Measurements from ENCODE around the gene IZUMO4. TPM values are rescaled to one million over a fixed set of nuclear protein-coding genes. Genes with fewer than 3 reads are reported as not detected.

The IZUMO4 gene, protein sequence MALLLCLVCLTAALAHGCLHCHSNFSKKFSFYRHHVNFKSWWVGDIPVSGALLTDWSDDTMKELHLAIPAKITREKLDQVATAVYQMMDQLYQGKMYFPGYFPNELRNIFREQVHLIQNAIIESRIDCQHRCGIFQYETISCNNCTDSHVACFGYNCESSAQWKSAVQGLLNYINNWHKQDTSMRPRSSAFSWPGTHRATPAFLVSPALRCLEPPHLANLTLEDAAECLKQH
- 1 to 10 TPM; 5.7 to 5.9 TPM for total RNA-seq

DNA sequence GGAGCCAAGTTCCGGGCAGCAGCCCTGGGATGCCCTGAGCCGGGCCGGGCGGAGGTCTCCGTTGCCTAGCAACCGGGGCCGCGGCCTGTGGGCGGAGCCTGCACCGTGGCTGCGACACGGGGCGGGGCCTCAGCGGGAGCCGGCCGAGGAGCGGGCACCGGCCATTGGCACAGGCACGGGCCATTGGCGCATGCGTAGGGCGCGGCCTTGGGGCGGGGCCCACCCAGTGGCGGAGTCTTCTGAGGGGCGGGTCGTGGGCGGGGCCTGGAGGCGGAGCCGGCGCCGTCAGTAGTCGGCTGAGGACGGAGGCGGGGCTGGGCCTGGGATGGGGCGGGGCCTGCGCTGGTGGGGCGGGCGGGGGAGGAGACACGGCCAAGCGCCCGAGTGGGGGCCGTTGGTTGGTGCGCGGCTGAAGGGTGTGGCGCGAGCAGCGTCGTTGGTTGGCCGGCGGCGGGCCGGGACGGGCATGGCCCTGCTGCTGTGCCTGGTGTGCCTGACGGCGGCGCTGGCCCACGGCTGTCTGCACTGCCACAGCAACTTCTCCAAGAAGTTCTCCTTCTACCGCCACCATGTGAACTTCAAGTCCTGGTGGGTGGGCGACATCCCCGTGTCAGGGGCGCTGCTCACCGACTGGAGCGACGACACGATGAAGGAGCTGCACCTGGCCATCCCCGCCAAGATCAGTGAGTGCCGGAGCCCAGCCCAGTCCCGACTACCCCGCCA, at the start of gene IZUMO4:
IZUMO4 (plus strand) TSS at position 436 of the 723 bp plus-strand sequence; CDS start at position 467, 31 bp downstream.
- ATAC-seq, result peak; percentile 91 to 93
- Mint-ChIP-seq H3K4me1 (ENCODE audit: low read depth in 2 of 2) (peaks cover 23 to 24% of the 10 kb centered on the region in 2 donors), H3K27me3 (no peaks in the 10 kb centered on the region), H3K36me3 (peaks cover 5% of the 10 kb centered on the region), H3K9me3 (no peaks in the 10 kb centered on the region), H3K4me3 (peak within 1 kb of the TSS; percentile 99), H3K27ac (peak within 1 kb of the TSS; percentile 84 to 95)
- peak; percentile 100 for DNase-seq (ENCODE audit: low spot score)

DNA sequence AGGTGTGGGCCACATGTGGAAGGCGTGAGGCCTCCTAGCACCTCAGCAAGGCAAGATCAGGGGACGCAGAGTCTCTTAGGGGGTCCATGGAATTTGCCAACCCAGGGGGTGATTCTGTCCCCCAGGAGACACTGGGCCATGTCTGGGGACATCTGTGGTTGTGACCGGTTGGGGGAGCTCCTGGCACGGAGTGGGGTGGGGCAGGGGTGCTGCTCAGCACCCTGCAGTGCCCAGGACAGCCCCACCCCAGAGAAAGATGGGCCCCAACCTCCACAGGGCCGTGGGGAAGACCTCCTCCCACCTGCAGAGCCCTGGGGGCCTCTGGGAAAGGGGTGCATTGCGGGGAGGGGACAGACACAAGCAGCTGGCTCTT, 49.7 kb upstream of the IZUMO4 start:
- ATAC-seq (no peak), DNase-seq (ENCODE audit: low spot score) (no peak)
- no peaks in the 10 kb centered on the region for H3K27me3 Mint-ChIP-seq
- H3K9me3 Mint-ChIP-seq, result no peaks in the 10 kb centered on the region
- H3K27ac Mint-ChIP-seq, result no peak overlapping the region
- peaks cover 11 to 22% of the 10 kb centered on the region in 2 donors for H3K4me1 Mint-ChIP-seq (ENCODE audit: low read depth in 2 of 2)
- no peak overlapping the region for H3K4me3 Mint-ChIP-seq
- H3K36me3 Mint-ChIP-seq, result no peaks in the 10 kb centered on the region

DNA sequence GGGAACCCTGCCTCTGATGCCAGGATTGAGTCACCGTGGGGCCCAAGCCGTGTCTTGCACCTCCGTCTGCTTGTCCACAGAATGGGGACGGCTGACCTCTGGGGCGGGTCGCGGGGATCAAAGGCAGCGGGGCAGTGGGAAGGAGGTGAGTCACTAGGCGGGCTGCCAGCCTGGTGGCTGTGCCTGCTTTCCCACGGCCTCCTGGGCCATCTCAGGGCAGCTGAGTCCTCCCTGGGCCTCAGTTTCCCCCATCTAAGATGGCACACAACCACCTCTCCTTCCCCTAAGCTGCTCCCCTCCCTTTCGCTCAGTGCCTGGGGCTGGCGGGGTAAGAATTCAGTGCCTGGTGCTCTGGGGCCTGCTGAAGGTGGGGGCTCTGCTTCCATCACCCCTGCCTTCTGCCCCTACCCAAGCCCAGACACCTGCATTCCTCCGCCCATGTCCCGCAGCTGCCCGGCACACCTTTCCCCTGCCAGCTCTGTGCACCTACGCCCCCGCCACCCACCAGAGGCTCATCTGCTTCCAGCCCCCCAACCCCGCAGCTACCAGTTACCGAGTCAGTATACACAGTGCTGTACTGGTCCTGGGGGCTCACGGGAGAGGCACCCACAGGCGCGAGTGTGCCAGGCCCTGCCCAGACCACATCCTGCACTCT, 49.1 kb upstream of the IZUMO4 start:
- ATAC-seq (no peak), DNase-seq (ENCODE audit: low spot score) (no peak)
- no peak overlapping the region for H3K4me3 Mint-ChIP-seq
- H3K9me3 Mint-ChIP-seq, result no peaks in the 10 kb centered on the region
- peaks cover 11 to 26% of the 10 kb centered on the region in 2 donors for H3K4me1 Mint-ChIP-seq (ENCODE audit: low read depth in 2 of 2)
- H3K36me3 Mint-ChIP-seq, result no peaks in the 10 kb centered on the region
- no peaks in the 10 kb centered on the region for H3K27me3 Mint-ChIP-seq
- peak overlapping the region in 1 of 2 donors; percentile 43 for H3K27ac Mint-ChIP-seq

- ATAC-seq, result no peak
- Mint-ChIP-seq H3K4me3 (no peak overlapping the region), H3K36me3 (no peaks in the 10 kb centered on the region), H3K27ac (peak overlapping the region in 1 of 2 donors; percentile 90), H3K4me1 (ENCODE audit: low read depth in 2 of 2) (peaks cover 11 to 25% of the 10 kb centered on the region in 2 donors), H3K27me3 (no peaks in the 10 kb centered on the region), H3K9me3 (no peaks in the 10 kb centered on the region)
- no peak for DNase-seq (ENCODE audit: low spot score)
Measured at GRCh38 chr19:2048104-2048958, 48.4 kb upstream of the IZUMO4 start.

DNA sequence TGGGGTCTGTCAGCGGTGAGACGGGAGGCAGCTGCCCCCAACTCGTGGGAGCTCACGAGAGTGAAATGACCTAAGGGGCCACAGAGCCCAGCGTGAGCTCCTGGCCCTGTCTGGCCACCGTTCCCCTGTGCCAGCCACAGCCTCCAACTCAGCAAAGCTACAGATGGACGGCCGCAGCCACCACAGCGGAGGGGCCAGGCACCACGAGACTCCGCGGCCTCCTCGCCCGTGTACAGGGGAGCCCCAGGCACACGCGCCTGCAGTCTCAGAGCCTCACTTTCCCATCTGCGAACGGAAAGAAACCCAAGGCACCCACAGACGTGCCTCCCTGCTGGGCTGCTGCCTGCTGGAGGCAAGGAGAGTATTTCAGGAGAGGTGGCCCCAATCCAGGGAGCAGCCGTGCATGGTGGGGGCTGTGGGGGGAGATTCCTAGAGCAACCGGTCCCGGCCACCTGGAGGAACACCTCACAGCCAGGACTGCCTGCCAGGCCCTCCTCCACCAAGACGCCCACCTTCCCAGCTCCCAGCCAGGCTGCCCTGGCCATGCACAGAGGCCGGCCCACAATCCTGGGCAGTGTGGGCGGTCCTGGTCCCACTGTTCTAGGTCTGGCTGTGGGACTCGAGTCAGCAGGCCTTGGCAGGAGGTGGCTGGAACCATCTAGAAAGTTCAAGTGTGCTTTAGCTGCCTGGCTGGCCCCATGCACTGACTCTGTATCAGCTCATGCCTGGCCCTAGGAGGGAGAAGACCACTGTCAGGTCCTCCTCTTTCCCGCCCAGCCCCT, 47.6 kb upstream of the IZUMO4 start:
- H3K36me3 Mint-ChIP-seq, result no peaks in the 10 kb centered on the region
- ATAC-seq, result no peak
- peaks cover 11 to 27% of the 10 kb centered on the region in 2 donors for H3K4me1 Mint-ChIP-seq (ENCODE audit: low read depth in 2 of 2)
- H3K27me3 Mint-ChIP-seq, result no peaks in the 10 kb centered on the region
- peak overlapping the region; percentile 85 for H3K4me3 Mint-ChIP-seq
- H3K27ac Mint-ChIP-seq, result peak overlapping the region; percentile 59 to 90
- no peak for DNase-seq (ENCODE audit: low spot score)
- H3K9me3 Mint-ChIP-seq, result no peaks in the 10 kb centered on the region

DNA sequence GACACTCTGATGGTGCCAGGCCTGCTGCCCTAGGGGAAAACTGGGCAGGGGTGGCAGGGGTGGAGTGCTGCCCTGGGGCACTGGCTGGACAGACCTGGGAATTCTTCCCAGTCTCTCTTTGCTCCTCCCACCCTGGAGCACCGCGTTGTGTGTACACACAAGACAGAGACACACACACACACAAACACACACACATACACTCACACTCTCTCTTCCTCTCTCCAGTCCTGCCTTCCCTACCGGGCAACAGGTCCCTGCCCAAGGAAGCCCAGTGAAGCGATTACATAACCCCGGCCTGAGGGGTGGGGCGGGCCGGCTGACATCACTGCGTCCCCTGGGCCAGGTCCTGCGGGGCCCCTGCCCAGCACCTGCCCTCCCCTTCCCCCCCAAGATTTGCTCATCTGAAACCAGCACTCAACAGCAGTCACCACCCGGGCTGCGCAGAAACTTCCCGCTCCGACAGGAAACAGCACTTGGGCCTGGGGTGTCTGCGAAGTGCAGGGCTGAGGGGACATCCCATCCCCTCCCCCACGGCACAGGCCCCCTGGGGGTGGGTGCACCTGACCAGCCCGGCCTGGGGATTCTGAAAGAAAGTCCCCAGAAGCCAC, 46.9 kb upstream of the IZUMO4 start:
- H3K4me3 Mint-ChIP-seq, result peak overlapping the region; percentile 85
- H3K27ac Mint-ChIP-seq, result peak overlapping the region; percentile 59 to 90
- H3K4me1 Mint-ChIP-seq (ENCODE audit: low read depth in 2 of 2), result peaks cover 11 to 25% of the 10 kb centered on the region in 2 donors
- H3K27me3 Mint-ChIP-seq, result no peaks in the 10 kb centered on the region
- ATAC-seq (peak; percentile 45 to 50), DNase-seq (ENCODE audit: low spot score) (peak; percentile 86)
- no peaks in the 10 kb centered on the region for H3K36me3 Mint-ChIP-seq
- H3K9me3 Mint-ChIP-seq, result no peaks in the 10 kb centered on the region

- Mint-ChIP-seq H3K27me3 (no peaks in the 10 kb centered on the region), H3K4me3 (peak overlapping the region; percentile 85), H3K4me1 (ENCODE audit: low read depth in 2 of 2) (peaks cover 11 to 26% of the 10 kb centered on the region in 2 donors), H3K9me3 (no peaks in the 10 kb centered on the region), H3K27ac (peak overlapping the region; percentile 59 to 90), H3K36me3 (no peaks in the 10 kb centered on the region)
- DNase-seq (ENCODE audit: low spot score), result no peak
- ATAC-seq, result peak; percentile 27 to 59
Measured at GRCh38 chr19:2050349-2050990, 46.2 kb upstream of the IZUMO4 start.

- Mint-ChIP-seq H3K27me3 (no peaks in the 10 kb centered on the region), H3K4me1 (ENCODE audit: low read depth in 2 of 2) (peaks cover 11 to 29% of the 10 kb centered on the region in 2 donors), H3K4me3 (peak within 1 kb of the TSS; percentile 85), H3K27ac (peak within 1 kb of the TSS; percentile 78 to 90), H3K9me3 (no peaks in the 10 kb centered on the region), H3K36me3 (no peaks in the 10 kb centered on the region)
- ATAC-seq (peak; percentile 86 to 87), DNase-seq (ENCODE audit: low spot score) (peak; percentile 97)
Measured at GRCh38 chr19:2050991-2051772, 45.5 kb upstream of the IZUMO4 start, which contains the start of gene MKNK2. MKNK2 (minus strand) TSS chr19:2051244; CDS start chr19:2050851, 393 bp downstream.

DNA sequence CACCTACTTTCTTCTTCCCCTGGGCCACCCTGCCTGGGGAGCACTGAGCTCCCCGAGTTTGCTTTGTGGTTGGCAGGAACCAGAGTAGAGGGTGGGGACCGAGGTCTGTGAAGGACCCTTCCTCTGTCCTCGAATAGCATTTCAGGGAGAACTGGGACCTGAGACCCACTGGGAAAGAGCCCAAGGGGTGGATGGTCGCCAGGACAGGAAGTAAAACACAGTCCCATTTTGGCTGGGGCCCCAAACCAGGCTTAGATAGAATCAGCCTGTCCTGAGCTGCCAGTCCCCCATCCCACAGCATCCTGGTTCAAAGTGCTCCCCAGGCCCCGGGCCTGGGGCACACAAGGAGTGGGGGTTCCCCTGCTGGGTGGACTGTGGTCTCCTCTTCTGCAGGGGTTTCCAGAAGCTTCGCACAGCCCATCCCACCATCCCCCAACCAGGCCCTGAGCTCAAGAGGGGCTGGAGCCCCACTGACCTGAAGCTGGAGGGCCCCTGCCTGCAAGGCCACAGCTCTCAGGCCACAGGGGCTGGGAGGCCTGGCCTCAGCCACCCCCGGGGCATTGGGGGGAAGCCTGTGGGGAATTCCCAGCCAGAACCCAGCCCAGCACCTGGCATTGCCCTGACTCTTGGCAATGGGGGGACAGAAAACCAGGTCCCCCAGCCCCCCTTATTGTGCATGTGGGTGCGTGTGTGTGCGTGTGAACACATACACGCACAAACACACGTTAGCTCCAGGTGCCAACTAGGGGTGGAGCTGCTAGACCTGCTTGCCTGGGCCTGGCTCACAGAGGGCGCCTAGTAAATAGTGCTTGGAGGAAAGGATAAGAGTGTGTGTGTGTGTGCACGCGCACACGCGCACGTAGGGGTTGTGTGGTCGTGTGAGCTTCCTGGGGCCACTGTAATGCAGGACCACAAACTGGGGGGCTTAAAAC, 44.7 kb upstream of the IZUMO4 start:
- H3K36me3 Mint-ChIP-seq, result no peaks in the 10 kb centered on the region
- H3K9me3 Mint-ChIP-seq, result no peaks in the 10 kb centered on the region
- peaks cover 11 to 34% of the 10 kb centered on the region in 2 donors for H3K4me1 Mint-ChIP-seq (ENCODE audit: low read depth in 2 of 2)
- DNase-seq (ENCODE audit: low spot score) (peak; percentile 75), ATAC-seq (no peak)
- peak overlapping the region; percentile 78 to 85 for H3K27ac Mint-ChIP-seq
- no peaks in the 10 kb centered on the region for H3K27me3 Mint-ChIP-seq
- H3K4me3 Mint-ChIP-seq, result peak overlapping the region; percentile 79

GRCh38 chr19:2053601-2054389, 42.9 kb upstream of the IZUMO4 start:
- peaks cover 11 to 32% of the 10 kb centered on the region in 2 donors for H3K4me1 Mint-ChIP-seq (ENCODE audit: low read depth in 2 of 2)
- DNase-seq (ENCODE audit: low spot score), result no peak
- no peak for ATAC-seq
- H3K27me3 Mint-ChIP-seq, result no peaks in the 10 kb centered on the region
- H3K36me3 Mint-ChIP-seq, result no peaks in the 10 kb centered on the region
- H3K9me3 Mint-ChIP-seq, result no peaks in the 10 kb centered on the region
- peak overlapping the region; percentile 58 to 78 for H3K27ac Mint-ChIP-seq
- H3K4me3 Mint-ChIP-seq, result no peak overlapping the region

All from natural killer cell treated with Interleukin-12 subunit alpha and Interleukin-12 subunit beta and Interleukin-15 and Interleukin-18, amount 100 ng/mL, for 72 hours (primary cell).